Mucosa of rectum (tissue), 2 donors: ENCODE results near the gene IL4.

ENCODE experiments used
- H3K27ac ChIP-seq, 2 donors: one replicate each; pipeline ENCODE4 v1.7.0; 2013; ENCODE audit warnings: inconsistent platforms in 2 of 2, low read depth in 2 of 2, low read length in 2 of 2
- H3K27me3 ChIP-seq, 2 donors: one replicate each; pipeline ENCODE4 v1.7.0; 2013; ENCODE audit warnings: low read length in 2 of 2; ENCODE audit not compliant: control insufficient read depth in 2 of 2, insufficient read depth in 2 of 2
- H3K36me3 ChIP-seq, 2 donors: one replicate each; pipeline ENCODE4 v1.7.0; 2013; ENCODE audit warnings: low read length in 2 of 2; ENCODE audit not compliant: control insufficient read depth in 2 of 2, insufficient read depth in 2 of 2
- H3K4me1 ChIP-seq, 2 donors: one replicate each; pipeline ENCODE4 v1.7.0; 2013; ENCODE audit warnings: low read length in 2 of 2, mild to moderate bottlenecking in 1 of 2; ENCODE audit not compliant: control insufficient read depth in 2 of 2, insufficient read depth in 2 of 2
- H3K4me3 ChIP-seq, 2 donors: one replicate each; pipeline ENCODE4 v1.7.0; 2013; ENCODE audit warnings: low read length in 2 of 2
- H3K9ac ChIP-seq, 2 donors: one replicate each; pipeline ENCODE4 v1.7.0; 2013; ENCODE audit warnings: low read length in 2 of 2, low read depth in 1 of 2, mild to moderate bottlenecking in 1 of 2
- H3K9me3 ChIP-seq, 2 donors: one replicate each; pipeline ENCODE4 v1.7.0; 2013; ENCODE audit warnings: low read length in 2 of 2; ENCODE audit not compliant: control insufficient read depth in 2 of 2
- donor health status: healthy.
- donor health status: Normal muscosa, but diverticular disease.

The IL4 gene

DNA sequence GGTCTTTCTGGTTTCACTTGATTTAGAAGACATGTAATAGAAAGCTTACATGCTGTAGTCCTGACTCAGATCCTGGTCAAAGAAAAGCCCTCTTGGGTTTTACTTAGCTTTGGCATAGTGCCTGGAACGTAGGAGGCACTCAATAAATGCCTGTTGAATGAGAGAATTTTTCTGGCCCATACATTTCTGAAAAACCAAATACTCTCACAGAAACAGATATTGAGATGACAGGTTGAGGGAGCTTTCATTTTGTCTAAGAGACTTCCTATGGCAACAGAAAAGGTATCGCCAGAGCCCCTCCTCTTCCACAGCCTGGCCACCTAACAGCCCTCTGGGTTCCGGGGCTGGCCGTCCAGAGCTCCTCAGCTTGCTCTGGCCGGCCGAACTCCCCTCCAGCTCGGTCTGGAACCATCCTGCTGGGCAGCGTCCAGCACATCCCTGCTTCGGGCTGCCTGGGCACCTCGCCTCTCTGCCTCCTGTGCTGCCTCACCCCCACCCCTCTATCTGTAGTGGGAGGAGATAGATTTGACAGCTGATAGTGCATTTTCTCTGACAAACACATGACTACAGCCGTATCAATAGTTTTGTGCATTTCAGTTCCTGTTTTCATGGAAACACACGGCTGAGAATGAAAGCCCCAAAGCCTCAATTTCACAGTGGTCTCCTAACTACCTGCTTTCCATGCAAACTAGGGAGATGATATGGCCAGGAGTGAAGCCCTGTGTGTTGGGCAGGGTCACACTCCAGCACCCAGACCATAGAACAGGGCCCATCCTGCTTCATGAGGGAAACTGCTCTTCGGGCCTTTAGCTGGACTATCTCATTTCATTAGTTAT lies 1.1 kb downstream of the IL4 start:
- no peaks in the 10 kb centered on the region for H3K9me3 ChIP-seq
- H3K4me3 ChIP-seq: no peak overlapping the region
- H3K27me3 ChIP-seq: no peaks in the 10 kb centered on the region
- no peaks in the 10 kb centered on the region for H3K36me3 ChIP-seq
- H3K9ac ChIP-seq: no peak overlapping the region
- H3K27ac ChIP-seq: peak overlapping the region; percentile 6 to 30
- H3K4me1 ChIP-seq: no peaks in the 10 kb centered on the region

DNA sequence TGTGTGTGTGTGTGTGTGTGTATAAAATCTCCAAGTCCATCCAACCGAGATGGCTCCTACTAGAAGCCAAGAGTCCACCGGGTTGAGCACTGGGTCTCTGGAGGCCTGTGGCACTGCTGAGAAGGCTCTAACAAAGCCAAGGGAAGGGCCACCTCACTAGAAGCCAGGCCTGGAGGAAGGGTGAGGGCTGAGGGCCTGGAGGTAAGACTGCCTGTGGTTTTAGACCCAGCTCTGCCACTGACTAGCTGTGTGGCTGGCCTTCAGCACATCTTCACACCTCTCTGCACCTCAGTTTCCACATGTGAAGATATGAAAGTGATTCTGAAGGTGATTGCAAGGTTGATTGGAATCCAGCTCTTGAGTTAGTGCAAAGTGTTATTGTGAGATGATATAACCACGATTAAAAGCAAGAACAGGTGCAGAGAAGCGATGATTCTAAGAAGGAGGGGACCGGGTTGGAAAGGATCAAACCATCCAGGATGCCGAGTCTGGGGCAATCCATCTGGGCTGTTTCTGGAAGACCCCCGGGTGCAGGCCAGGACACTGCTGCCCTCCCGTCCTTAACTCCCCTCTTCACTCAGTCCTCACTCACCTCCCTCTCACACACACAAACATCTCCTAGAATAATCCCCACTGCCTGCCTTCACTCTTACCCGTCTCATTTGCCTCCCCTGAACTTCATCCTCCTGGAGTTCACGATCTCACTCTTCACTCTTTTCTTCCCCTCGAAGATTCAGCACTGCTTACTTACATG lies 2.3 kb downstream of the IL4 start:
- Histone ChIP-seq H3K9me3 (no peaks in the 10 kb centered on the region), H3K4me3 (no peak overlapping the region), H3K27ac (no peak overlapping the region), H3K9ac (no peak overlapping the region), H3K36me3 (no peaks in the 10 kb centered on the region), H3K4me1 (no peaks in the 10 kb centered on the region), H3K27me3 (no peaks in the 10 kb centered on the region)

DNA sequence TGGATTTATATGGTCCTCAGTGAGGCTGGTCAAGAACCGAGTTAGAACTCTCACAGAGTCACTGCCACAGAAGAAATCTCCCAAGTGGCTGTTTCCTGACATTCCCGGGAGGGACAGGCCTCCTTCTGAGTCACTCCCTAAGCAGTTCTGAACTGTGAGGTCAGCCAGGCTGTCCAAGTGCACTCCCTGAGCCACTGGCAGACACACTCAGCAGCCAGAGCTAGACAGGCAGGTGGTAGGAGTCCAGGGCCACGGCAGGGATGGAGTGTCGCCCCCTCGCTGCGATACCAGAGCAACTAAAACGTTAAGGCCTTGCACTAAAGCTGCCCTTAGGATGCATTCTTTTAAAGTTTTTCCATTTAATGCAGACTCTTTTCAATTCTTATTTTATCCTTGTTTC lies 3.4 kb downstream of the IL4 start:
- no peaks in the 10 kb centered on the region for H3K27me3 ChIP-seq
- H3K27ac ChIP-seq: no peak overlapping the region
- H3K9ac ChIP-seq: no peak overlapping the region
- H3K9me3 ChIP-seq: no peaks in the 10 kb centered on the region
- no peaks in the 10 kb centered on the region for H3K4me1 ChIP-seq
- H3K36me3 ChIP-seq: no peaks in the 10 kb centered on the region
- H3K4me3 ChIP-seq: no peak overlapping the region

DNA sequence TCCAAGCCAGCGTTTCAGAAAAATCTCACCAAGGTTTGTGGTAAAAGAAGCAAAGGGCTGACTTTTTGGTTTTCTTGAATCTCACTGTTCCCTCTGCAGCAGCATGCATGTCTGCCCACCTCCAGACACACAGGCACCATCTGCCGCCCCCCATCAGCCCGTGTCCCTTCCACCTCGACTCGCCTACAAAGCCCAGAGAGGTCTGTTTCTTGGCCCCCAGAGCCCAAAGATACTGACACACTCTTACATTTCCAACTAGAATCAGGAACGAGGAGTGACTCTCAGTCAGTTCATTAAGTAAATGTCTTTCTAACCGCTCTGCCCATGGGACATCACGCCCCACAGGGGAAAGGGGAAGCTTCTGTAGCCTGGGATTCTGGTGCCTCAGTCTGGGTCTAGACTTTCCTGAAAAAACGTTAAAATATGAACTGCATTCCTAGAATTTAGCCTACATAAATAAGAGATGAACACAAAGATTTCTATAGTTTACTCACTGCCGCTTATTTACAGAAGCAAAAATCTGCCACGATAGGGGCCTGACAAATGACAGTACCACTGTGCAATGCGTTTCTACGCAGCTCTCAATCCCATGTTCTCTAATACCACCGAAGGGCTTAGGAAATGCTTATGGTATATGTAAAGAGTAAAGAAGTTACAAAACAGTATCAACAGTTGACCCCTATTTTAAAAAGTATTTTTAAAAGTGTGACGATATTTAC lies 4.1 kb downstream of the IL4 start:
- no peak overlapping the region for H3K4me3 ChIP-seq
- no peaks in the 10 kb centered on the region for H3K9me3 ChIP-seq
- no peak overlapping the region for H3K9ac ChIP-seq
- H3K27me3 ChIP-seq: no peaks in the 10 kb centered on the region
- no peaks in the 10 kb centered on the region for H3K4me1 ChIP-seq
- H3K36me3 ChIP-seq: no peaks in the 10 kb centered on the region
- H3K27ac ChIP-seq: no peak overlapping the region

DNA sequence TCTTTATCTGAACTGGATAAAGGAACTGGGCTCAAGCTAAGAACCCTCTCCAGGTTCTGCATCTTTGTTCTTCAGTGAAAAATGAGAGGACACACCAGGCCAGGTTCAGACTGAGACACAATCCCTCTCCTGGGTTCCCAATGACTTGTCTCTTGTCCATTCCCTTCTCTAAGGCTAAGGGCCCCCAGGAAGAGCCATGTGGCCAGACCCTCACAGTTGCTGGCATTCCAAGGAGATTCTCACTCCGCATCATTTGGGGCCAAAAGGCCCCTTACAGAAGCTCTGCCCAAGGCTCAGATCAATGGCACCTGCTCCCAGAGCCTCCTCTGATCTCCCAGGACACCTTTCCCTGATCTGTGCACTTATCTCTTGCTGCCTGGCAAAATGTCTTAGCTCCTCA lies 4.9 kb downstream of the IL4 start:
- Histone ChIP-seq H3K9ac (no peak overlapping the region), H3K4me1 (no peaks in the 10 kb centered on the region), H3K27ac (no peak overlapping the region), H3K9me3 (no peaks in the 10 kb centered on the region), H3K27me3 (no peaks in the 10 kb centered on the region), H3K36me3 (no peaks in the 10 kb centered on the region), H3K4me3 (no peak overlapping the region)

DNA sequence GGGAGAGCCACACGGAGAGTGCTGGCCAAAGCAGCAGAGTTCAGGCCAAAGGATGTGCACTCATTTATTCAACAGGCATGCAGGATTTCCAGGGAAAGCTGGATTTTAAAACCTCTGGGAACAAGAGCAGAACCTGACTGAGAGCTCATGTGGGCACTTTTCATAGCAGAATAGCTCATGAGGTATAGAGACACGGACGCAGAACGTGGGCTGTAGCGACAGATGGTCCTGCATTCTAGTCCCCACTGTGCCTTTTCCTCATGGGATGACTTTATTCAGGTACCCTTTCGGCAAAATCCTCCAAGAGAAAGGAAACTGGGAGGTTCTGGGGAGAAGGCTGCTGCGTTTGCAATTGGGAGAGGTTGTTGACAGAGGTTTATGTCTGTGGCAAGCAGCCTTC lies 5.4 kb downstream of the IL4 start:
- Histone ChIP-seq H3K4me3 (no peak overlapping the region), H3K36me3 (no peaks in the 10 kb centered on the region), H3K9ac (no peak overlapping the region), H3K9me3 (no peaks in the 10 kb centered on the region), H3K27me3 (no peaks in the 10 kb centered on the region), H3K4me1 (no peaks in the 10 kb centered on the region), H3K27ac (no peak overlapping the region)

DNA sequence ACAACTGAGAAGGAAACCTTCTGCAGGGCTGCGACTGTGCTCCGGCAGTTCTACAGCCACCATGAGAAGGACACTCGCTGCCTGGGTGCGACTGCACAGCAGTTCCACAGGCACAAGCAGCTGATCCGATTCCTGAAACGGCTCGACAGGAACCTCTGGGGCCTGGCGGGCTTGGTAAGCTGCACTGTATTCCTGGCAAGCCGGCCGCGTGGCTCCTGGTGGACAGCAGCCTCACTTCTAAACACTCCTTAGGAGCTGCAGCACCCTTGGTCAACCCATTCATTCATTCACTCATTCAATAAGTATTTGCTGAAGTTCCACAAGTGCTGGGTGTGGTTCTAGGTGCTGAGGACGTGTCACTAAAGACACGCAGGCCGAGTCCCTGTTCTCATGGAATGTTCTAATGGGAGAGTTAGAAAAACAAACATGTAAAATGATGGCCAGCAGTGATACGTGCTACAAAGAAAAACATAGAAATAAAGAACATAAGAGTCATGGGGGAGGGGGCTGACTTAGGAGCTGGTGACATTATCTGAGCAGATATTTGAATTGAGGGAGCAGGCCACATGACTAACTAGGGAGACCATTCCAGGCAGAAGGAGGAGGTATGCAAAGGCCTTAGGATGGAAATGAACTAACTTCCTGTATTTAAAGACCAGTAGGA lies 6.1 kb downstream of the IL4 start:
- Histone ChIP-seq H3K36me3 (no peaks in the 10 kb centered on the region), H3K9me3 (no peaks in the 10 kb centered on the region), H3K4me3 (no peak overlapping the region), H3K4me1 (no peaks in the 10 kb centered on the region), H3K27me3 (no peaks in the 10 kb centered on the region), H3K9ac (no peak overlapping the region), H3K27ac (no peak overlapping the region)

DNA sequence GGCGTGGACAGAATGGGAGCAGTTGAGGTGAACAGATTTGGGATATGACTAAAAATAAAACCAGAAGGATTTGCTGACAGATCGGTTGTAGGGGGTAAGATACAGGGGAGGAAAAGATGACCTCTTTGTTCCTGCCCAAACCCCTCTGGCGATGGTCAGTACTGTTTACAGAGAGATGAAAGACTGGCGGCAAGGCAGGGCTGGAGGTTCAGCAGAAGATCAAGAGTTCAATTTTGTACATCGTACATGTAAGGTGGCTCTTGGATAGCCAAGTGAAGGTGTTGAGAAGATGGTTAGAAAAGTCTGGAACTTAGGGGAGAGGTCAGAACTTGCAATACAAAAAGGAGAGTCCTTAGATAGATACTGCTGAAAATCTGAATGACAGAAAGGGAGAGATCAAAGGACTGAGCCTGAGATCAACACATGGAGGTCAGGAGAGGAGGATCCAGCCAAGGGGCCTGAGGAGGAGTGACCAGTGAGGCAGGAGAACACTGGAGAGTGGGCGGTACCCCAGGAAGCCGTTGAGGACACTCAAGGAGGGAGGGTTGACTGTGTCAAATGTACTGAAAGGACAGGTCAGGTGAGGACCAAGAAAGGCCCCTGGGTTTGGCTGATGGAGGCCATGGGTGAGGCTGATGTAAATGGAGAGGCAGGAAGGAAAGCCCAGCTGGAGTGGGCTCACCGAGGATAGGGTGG lies 7.1 kb downstream of the IL4 start:
- no peaks in the 10 kb centered on the region for H3K36me3 ChIP-seq

DNA sequence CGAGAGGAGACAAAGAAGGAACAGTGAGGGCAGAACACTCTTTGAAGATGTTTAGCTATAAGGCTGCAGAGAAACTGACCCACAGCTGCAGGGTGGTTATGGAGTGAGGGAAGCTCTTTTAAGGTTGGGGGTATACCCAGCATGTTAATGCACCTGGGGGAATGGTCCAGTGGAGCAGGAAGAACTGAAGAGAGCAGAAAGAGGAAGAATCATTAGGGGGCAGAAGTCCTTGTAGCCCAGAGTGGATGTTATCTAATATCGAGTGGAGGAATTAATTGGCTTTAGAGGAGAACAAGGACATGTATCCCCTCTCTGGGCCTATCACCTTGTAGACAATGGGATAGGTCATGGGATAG lies 7.7 kb downstream of the IL4 start:
- no peak overlapping the region for H3K27ac ChIP-seq
- H3K36me3 ChIP-seq: no peaks in the 10 kb centered on the region
- no peak overlapping the region for H3K4me3 ChIP-seq
- no peaks in the 10 kb centered on the region for H3K9me3 ChIP-seq
- no peaks in the 10 kb centered on the region for H3K4me1 ChIP-seq
- no peaks in the 10 kb centered on the region for H3K27me3 ChIP-seq
- no peak overlapping the region for H3K9ac ChIP-seq

More for the DNA sequence above, 7.1 kb downstream of the IL4 start:
- Histone ChIP-seq H3K9me3 (no peaks in the 10 kb centered on the region), H3K4me1 (no peaks in the 10 kb centered on the region), H3K27ac (no peak overlapping the region), H3K27me3 (no peaks in the 10 kb centered on the region), H3K4me3 (no peak overlapping the region), H3K9ac (no peak overlapping the region)
